DND-41 (cell line): ENCODE data around the gene DEFB121.
"Not testable (repeated sequence)": the region's sequence is repeated elsewhere in the genome, so short reads cannot be mapped to it uniquely, and the experiment has no call there.

Experiments used
- ATAC-seq: fragments of 200-7000 bp; cut with Tn5 transposase; 3 replicates; pipeline ENCODE4 v1.9.1; 2021; ENCODE audit warnings: low read depth; ENCODE audit not compliant: insufficient read depth
- DNase-seq: peaks from one replicate; pipeline ENCODE4 v3.0.0-alpha.2; 2020
- H2AFZ ChIP-seq: 2 replicates; pipeline ENCODE4 v1.6.0; 2012; ENCODE audit warnings: low read depth, low read length
- H3K27ac ChIP-seq: 2 replicates; pipeline ENCODE4 v1.5.1; 2012; ENCODE audit warnings: low read length, inconsistent platforms
- H3K27me3 ChIP-seq: fragments of 200-600 bp; sonication (generic); 2 replicates; pipeline ENCODE4 v1.6.0; 2012; ENCODE audit warnings: low read length, mild to moderate bottlenecking, inconsistent platforms; ENCODE audit not compliant: insufficient read depth, poor library complexity
- H3K36me3 ChIP-seq: 2 replicates; pipeline ENCODE4 v1.5.1; 2012; ENCODE audit warnings: low read length, inconsistent platforms; ENCODE audit not compliant: insufficient read depth
- H3K4me1 ChIP-seq: 2 replicates; pipeline ENCODE4 v1.5.1; 2012; ENCODE audit warnings: mild to moderate bottlenecking, low read length; ENCODE audit not compliant: insufficient read depth
- H3K4me2 ChIP-seq: 2 replicates; pipeline ENCODE4 v1.6.0; 2012; ENCODE audit warnings: mild to moderate bottlenecking, moderate library complexity, low read length, inconsistent platforms; ENCODE audit not compliant: insufficient read depth
- H3K4me3 ChIP-seq, 2 experiments: fragments of 200-600 bp in 1 of 2; shearing (Covaris generic) in 1 of 2; 2 replicates each; pipeline ENCODE4 v1.5.1; 2012 to 2016; ENCODE audit warnings: inconsistent platforms in 2 of 2, low read length in 2 of 2, mild to moderate bottlenecking in 2 of 2, low read depth in 1 of 2, moderate library complexity in 1 of 2
- H3K79me2 ChIP-seq: 2 replicates; pipeline ENCODE4 v1.6.0; 2012; ENCODE audit warnings: low read length, inconsistent platforms; ENCODE audit not compliant: insufficient read depth
- H3K9ac ChIP-seq: 2 replicates; pipeline ENCODE4 v1.6.0; 2012; ENCODE audit warnings: low read depth, mild to moderate bottlenecking, inconsistent platforms, low read length, moderate library complexity
- H3K9me3 ChIP-seq: 2 replicates; pipeline ENCODE4 v1.5.1; 2012; ENCODE audit warnings: low read length, moderate library complexity, mild to moderate bottlenecking, inconsistent platforms; ENCODE audit not compliant: insufficient read depth, severe bottlenecking
- H4K20me1 ChIP-seq: 2 replicates; pipeline ENCODE4 v1.6.0; 2012; ENCODE audit warnings: low read length; ENCODE audit not compliant: insufficient read depth
- CTCF ChIP-seq: IDR thresholded peaks from 2 replicates; pipeline ENCODE4 v1.5.1; 2012; ENCODE audit warnings: borderline replicate concordance, low read length, moderate library complexity, mild to moderate bottlenecking; ENCODE audit not compliant: poor library complexity, severe bottlenecking; ENCODE audit errors: extremely low read depth
- EZH2 ChIP-seq: IDR thresholded peaks from 3 replicates; pipeline ENCODE4 v1.6.1; 2012; ENCODE audit warnings: borderline replicate concordance, low read depth, mild to moderate bottlenecking, moderate library complexity, low read length, inconsistent platforms; ENCODE audit not compliant: severe bottlenecking

Gene DEFB121

GRCh38 chr20:31374346-31374745 is 31.7 kb downstream of the DEFB121 start:
- Histone ChIP-seq H3K27ac (no peak overlapping the region), H3K9ac (no peak overlapping the region), H3K36me3 (no peaks in the 10 kb centered on the region), H3K9me3 (no peaks in the 10 kb centered on the region), H3K4me1 (no peaks in the 10 kb centered on the region), H3K79me2 (no peaks in the 10 kb centered on the region), H2AFZ (no peak overlapping the region), H3K4me3 (no peak overlapping the region), H3K27me3 (peaks cover 3% of the 10 kb centered on the region), H4K20me1 (no peaks in the 10 kb centered on the region), H3K4me2 (no peak overlapping the region)
- DNase-seq: no peak
- no peak for ATAC-seq
- no peak for TF ChIP-seq CTCF
- TF ChIP-seq EZH2: no peak

- no peaks in the 10 kb centered on the region for H3K79me2 ChIP-seq
- no peak within 1 kb of the TSS for H3K27ac ChIP-seq
- DNase-seq: no peak
- TF ChIP-seq EZH2: no peak
- no peak for TF ChIP-seq CTCF
- H3K4me3 ChIP-seq: no peak within 1 kb of the TSS
- H3K9ac ChIP-seq: no peak within 1 kb of the TSS
- no peak within 1 kb of the TSS for H2AFZ ChIP-seq
- no peaks in the 10 kb centered on the region for H3K27me3 ChIP-seq
- no peaks in the 10 kb centered on the region for H3K9me3 ChIP-seq
- no peaks in the 10 kb centered on the region for H3K36me3 ChIP-seq
- no peaks in the 10 kb centered on the region for H4K20me1 ChIP-seq
- no peak for ATAC-seq
- no peak within 1 kb of the TSS for H3K4me2 ChIP-seq
- H3K4me1 ChIP-seq: no peaks in the 10 kb centered on the region
These were observed 37.7 kb downstream of the DEFB121 start, which contains the start of gene DEFB118 for GRCh38 chr20:31368301-31368700. Gene DEFB118, plus strand, starts transcription at chr20:31368601. Its CDS starts 50 bp downstream, at chr20:31368651.

GRCh38 chr20:31364272-31364671 is 41.7 kb downstream of the DEFB121 start:
- not testable (repeated sequence) for H3K9ac ChIP-seq, H2AFZ ChIP-seq, H3K27me3 ChIP-seq, H3K4me3 ChIP-seq, H3K36me3 ChIP-seq, H4K20me1 ChIP-seq, H3K4me2 ChIP-seq, H3K27ac ChIP-seq, H3K4me1 ChIP-seq, H3K79me2 ChIP-seq, DNase-seq, ATAC-seq, H3K9me3 ChIP-seq

GRCh38 chr20:31363295-31363694 is 42.7 kb downstream of the DEFB121 start:
- H4K20me1 ChIP-seq: no peaks in the 10 kb centered on the region
- no peaks in the 10 kb centered on the region for H3K79me2 ChIP-seq
- no peak overlapping the region for H2AFZ ChIP-seq
- DNase-seq: no peak
- no peaks in the 10 kb centered on the region for H3K36me3 ChIP-seq
- H3K27me3 ChIP-seq: no peaks in the 10 kb centered on the region
- no peaks in the 10 kb centered on the region for H3K9me3 ChIP-seq
- ATAC-seq: no peak
- H3K4me3 ChIP-seq: no peak overlapping the region
- no peaks in the 10 kb centered on the region for H3K4me1 ChIP-seq
- TF ChIP-seq CTCF (no peak), EZH2 (no peak)
- H3K27ac ChIP-seq: no peak overlapping the region
- no peak overlapping the region for H3K4me2 ChIP-seq
- no peak overlapping the region for H3K9ac ChIP-seq
